Adrenal gland (tissue), 12 donors: Measurements from ENCODE around the gene KTN1. TPM values are rescaled to one million over a fixed set of nuclear protein-coding genes. Genes with fewer than 3 reads are reported as not detected.

Experiments used
- DNase-seq, 7 donors: peaks; one replicate each; pipeline ENCODE4 v3.0.0-alpha.2; 2019 to 2020
- H3K27ac ChIP-seq, 5 donors: fragments of 200-600 bp; sonication (generic) in 4 of 5; 1 replicate in 3 of 5; 2 replicates in 2 of 5; pipeline versions ENCODE4 v1.5.1 to v1.8.0; 2016 to 2020; ENCODE audit warnings: mild to moderate bottlenecking in 1 of 5
- H3K27me3 ChIP-seq: fragments of 200-600 bp; 2 replicates; pipeline ENCODE4 v1.8.0; 2021
- H3K36me3 ChIP-seq, 2 donors: fragments of 200-600 bp; replicated peaks in 1 of 2; 1 replicate in 1 of 2; 2 replicates in 1 of 2; pipeline versions ENCODE4 v1.5.1 to v1.8.0; 2018 to 2022
- H3K4me1 ChIP-seq, 2 donors: fragments of 200-600 bp; replicated peaks in 1 of 2; 1 replicate in 1 of 2; 2 replicates in 1 of 2; pipeline versions ENCODE4 v1.5.1 to v1.8.0; 2018 to 2021
- H3K4me3 ChIP-seq, 4 donors: fragments of 200-600 bp; sonication (generic) in 3 of 4; one replicate each; pipeline ENCODE4 v1.5.1; 2016 to 2018
- H3K9me3 ChIP-seq, 3 donors: fragments of 200-600 bp; sonication (generic) in 1 of 3; replicated peaks in 1 of 3; 1 replicate in 2 of 3; 2 replicates in 1 of 3; pipeline versions ENCODE4 v1.5.1 to v1.8.0; 2016 to 2021
- POLR2A ChIP-seq, 2 donors: fragments of 450-650 bp; IDR thresholded peaks; one replicate each; pipeline ENCODE4 v1.6.1; 2017; ENCODE audit warnings: antibody characterized with exemption in 2 of 2, mild to moderate bottlenecking in 2 of 2, moderate library complexity in 1 of 2
- WGBS, 4 donors: extraction: QIAGEN DNeasy Blood & Tissue Kit in 2 of 4; methylation state at CpG; one replicate each; pipeline versions ENCODE4 v1.1.5 to v1.1.7; 2013 to 2017; 5-methylcytosine and 5-hydroxymethylcytosine counted together
- intact Hi-C, 2 donors: fragments of 100-400 bp; cut with DNase I; formaldehyde crosslinking; loops; one replicate each; pipeline versions ENCODE4 v1.14.1 to v1.15.0; 2022 to 2023
- polyA plus RNA-seq, 3 donors: library from polyadenylated mRNA; stranded (reverse); fragments of 200-250 nt in 2 of 3; fragments of 350-450 nt in 1 of 3; fragmentation: Illumina TruSeq in 1 of 3; extraction: RNeasy Lipid Tissue Mini Kit (QIAGEN cat#74804) in 1 of 3; gene quantifications; one replicate each; pipeline ENCODE4 v1.2.3, GENCODE V29; 2013 to 2014
- total RNA-seq, 9 donors: library from RNA; depleted of rRNA in 4 of 9; stranded (reverse); fragments of >200 nt in 4 of 9; fragments of 120-200 nt in 1 of 9; fragmentation: NEBNext Ultra II Directional in 1 of 9; extraction: Animal tissue kit (Norgen Biotek cat#: 25700) in 1 of 9; gene quantifications; one replicate each; pipeline versions ENCODE4 v1.1.0 to v1.2.4, GENCODE V29; 2013 to 2023
- TF ChIP-seq, protein P1 (sequence below), 6 experiments: fragments of 450-650 bp in 4 of 6; fragments of 200-600 bp in 2 of 6; sonication (generic) in 1 of 6; IDR thresholded peaks; 1 replicate in 5 of 6; 2 replicates in 1 of 6; pipeline versions ENCODE4 v1.5.1 to v1.8.0; 2016 to 2021; ENCODE audit warnings: antibody characterized with exemption in 6 of 6, mild to moderate bottlenecking in 2 of 6, moderate library complexity in 1 of 6
- donor health status: healthy with polysubstance abuse.
- donor health status: Bipolar disorder and iron deficiency.
- donor health status: DM: yes; HTN: yes; CAD: no.
- donor health status: DM: no; HTN: no; CAD: no.
- donor health status: DM: no; HTN: no; CAD: no.
- donor health status: DM: yes; HTN: yes; CAD: no.

The KTN1 gene
- total and polyA plus RNA-seq, 12 donors = 60.4 to 283 (median 154) TPM

GRCh38 chr14:55540847-55541773 lies 38.9 kb upstream of the KTN1 start:
- intact Hi-C loops = no loop called here
- no peaks in the 10 kb centered on the region for H3K36me3 ChIP-seq
- peaks cover 0 to 9% of the 10 kb centered on the region in 2 donors for H3K4me1 ChIP-seq
- TF ChIP-seq POLR2A (IDR thresholded peaks at IDR 0.05) = no peak
- TF ChIP-seq, protein P1, sequence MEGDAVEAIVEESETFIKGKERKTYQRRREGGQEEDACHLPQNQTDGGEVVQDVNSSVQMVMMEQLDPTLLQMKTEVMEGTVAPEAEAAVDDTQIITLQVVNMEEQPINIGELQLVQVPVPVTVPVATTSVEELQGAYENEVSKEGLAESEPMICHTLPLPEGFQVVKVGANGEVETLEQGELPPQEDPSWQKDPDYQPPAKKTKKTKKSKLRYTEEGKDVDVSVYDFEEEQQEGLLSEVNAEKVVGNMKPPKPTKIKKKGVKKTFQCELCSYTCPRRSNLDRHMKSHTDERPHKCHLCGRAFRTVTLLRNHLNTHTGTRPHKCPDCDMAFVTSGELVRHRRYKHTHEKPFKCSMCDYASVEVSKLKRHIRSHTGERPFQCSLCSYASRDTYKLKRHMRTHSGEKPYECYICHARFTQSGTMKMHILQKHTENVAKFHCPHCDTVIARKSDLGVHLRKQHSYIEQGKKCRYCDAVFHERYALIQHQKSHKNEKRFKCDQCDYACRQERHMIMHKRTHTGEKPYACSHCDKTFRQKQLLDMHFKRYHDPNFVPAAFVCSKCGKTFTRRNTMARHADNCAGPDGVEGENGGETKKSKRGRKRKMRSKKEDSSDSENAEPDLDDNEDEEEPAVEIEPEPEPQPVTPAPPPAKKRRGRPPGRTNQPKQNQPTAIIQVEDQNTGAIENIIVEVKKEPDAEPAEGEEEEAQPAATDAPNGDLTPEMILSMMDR (IDR thresholded peaks at IDR 0.05) = no peak
- WGBS, 4 donors = 86 to 89% (median 88%) methylated on average over 5 of the region's 5 CpGs
- DNase-seq = no peak
- no peaks in the 10 kb centered on the region for H3K27me3 ChIP-seq
- H3K9me3 ChIP-seq = no peaks in the 10 kb centered on the region
- peak overlapping the region in 1 of 5 donors; percentile 2 for H3K27ac ChIP-seq
- no peak overlapping the region for H3K4me3 ChIP-seq

DNA sequence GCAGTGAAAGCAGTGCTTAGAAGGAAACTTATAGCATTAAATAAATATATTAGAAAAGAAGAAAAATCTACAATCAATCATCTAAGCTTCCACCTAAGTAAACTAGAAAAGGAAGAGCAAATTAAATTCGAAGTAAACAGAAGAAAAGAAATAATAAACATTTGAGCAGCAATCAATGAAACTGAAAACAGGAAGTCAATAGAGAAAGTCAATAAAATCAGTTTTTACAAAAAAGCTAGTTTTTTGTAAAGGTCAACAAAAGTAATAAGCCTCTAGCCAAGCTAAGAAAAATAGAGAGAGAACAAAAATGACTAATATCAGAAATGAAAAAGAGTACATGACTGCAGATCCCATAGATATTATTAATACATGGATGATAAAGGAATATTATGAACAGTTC lies 34.2 kb upstream of the KTN1 start:
- TF ChIP-seq, protein P1 (IDR thresholded peaks at IDR 0.05) = no peak
- TF ChIP-seq POLR2A (IDR thresholded peaks at IDR 0.05) = no peak
- Histone ChIP-seq H3K27ac (no peak overlapping the region), H3K4me1 (peaks cover 0 to 7% of the 10 kb centered on the region in 2 donors), H3K4me3 (no peak overlapping the region), H3K36me3 (no peaks in the 10 kb centered on the region), H3K27me3 (no peaks in the 10 kb centered on the region), H3K9me3 (no peaks in the 10 kb centered on the region)
- no peak for DNase-seq
- intact Hi-C loops = no loop called here
- WGBS, 4 donors = 63 to 66% (median 63%) methylated on average over 1 of the region's 1 CpG

GRCh38 chr14:55546212-55546874 lies 33.7 kb upstream of the KTN1 start:
- H3K27ac ChIP-seq = no peak overlapping the region
- H3K9me3 ChIP-seq = no peaks in the 10 kb centered on the region
- intact Hi-C loops = no loop called here
- H3K36me3 ChIP-seq = no peaks in the 10 kb centered on the region
- DNase-seq = no peak
- H3K4me3 ChIP-seq = no peak overlapping the region
- H3K4me1 ChIP-seq = peaks cover 0 to 2% of the 10 kb centered on the region in 2 donors
- 89 to 99% (median 96%) methylated on average over 3 of the region's 3 CpGs for WGBS, 4 donors
- TF ChIP-seq POLR2A (IDR thresholded peaks at IDR 0.05) = no peak
- TF ChIP-seq, protein P1 (IDR thresholded peaks at IDR 0.05) = no peak
- no peaks in the 10 kb centered on the region for H3K27me3 ChIP-seq

DNA sequence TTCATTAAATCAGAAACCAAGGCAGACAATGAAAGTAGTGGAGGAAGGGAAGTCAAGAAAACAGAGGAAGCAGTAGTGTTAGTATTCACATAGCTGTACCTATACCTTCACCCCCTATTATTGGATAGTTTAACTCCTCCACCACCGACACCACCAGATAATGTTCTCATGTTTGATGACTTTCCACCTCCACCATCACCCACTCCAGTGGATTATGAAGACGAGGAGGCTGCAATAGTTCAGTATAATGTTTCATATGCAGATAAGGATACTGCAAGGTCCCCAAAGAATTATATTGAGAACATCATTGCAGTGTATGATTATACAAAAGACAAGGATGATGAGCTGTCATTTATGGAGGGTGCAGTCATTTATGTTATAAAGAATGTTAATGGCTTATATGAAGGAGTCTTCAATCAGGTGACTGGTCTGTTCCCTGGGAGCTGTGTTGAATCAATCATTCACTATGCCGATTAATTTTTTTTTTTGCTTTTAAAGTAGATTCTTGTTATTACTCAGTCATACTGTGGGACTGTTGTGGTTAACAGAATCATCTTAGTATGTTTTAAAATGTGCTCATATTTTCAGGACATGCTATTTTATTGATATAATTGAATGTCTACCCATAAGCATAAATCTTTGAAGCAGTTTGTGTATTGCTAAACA lies 32.2 kb upstream of the KTN1 start:
- no peak for TF ChIP-seq POLR2A (IDR thresholded peaks at IDR 0.05)
- TF ChIP-seq, protein P1 (IDR thresholded peaks at IDR 0.05) = no peak
- intact Hi-C loops = no loop called here
- no peaks in the 10 kb centered on the region for H3K36me3 ChIP-seq
- H3K27ac ChIP-seq = no peak overlapping the region
- H3K4me3 ChIP-seq = no peak overlapping the region
- H3K27me3 ChIP-seq = no peaks in the 10 kb centered on the region
- WGBS, 4 donors = 92 to 95% (median 92%) methylated on average over 3 of the region's 3 CpGs
- H3K9me3 ChIP-seq = no peaks in the 10 kb centered on the region
- H3K4me1 ChIP-seq = no peaks in the 10 kb centered on the region
- no peak for DNase-seq
